Measurements from ENCODE around the gene PXDN.
"Not testable (repeated sequence)": the region's sequence is repeated elsewhere in the genome, so short reads cannot be mapped to it uniquely, and the experiment has no call there.

Gene PXDN

DNA sequence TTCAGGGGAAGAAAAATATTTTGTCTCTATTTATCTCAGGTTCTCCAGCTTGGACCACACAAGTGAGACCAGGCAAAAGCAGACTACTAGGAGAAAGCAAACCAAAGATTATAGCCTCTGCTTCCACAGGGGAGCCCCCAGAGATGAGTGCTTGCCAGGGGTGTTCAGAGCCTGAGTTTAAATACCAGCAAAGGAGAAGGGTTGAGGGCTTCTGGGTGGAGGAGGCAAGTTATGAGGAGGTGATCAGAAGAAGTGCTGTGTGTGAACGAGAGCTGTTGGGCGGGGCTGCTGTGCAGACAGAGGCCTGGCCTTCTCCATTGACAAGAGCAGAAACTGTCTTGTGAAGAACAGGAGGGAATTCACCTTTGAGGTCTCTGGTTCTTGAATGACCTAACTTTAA, 32.8 kb upstream of the PXDN start:
- DNase-seq (ENCODE audit: low read depth): no peak

DNA sequence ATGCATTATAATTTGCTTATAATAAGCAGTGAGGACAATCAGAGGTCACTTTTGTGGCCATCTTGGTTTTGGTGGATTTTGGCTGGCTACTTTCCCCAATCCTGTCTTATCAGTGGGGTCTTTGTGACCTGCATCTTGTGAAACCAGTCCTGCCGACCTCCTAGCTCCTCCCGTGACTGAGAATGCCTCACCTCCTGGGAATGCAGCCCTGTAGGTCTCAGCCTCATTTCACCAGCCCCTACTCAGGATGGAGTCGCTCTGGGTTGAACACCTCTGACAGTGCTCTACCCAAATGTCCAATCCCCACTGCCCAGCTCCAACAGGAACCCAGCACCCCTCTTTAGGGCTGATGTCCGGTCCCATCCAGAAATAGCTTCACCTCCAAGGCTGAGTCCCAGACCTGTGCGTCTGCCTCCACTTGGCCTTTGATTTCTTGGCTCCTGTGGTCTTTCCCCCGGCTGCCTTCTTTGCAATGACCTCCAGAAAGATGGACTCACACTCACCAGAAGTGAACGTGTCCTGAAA, 31.3 kb upstream of the PXDN start:
- no peak for DNase-seq (ENCODE audit: low read depth)

DNA sequence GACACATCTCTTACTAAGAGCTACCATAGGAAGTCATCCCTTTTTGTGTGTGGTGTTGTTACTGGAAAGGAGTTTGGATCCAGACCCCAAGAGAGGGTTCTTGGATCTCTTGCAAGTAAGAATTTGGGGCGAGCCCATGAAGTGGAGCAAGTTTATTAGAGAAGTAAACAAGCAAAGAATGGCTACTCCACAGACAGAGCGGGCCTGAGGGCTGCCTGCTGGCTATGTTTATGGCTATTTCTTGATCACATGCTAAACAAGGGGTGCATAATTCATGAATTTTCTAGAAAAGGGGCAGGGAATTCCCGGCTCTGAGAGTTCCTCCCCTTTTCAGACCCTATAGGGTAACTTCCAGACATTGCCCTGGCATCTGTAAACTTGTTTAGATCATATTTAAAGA, 30.6 kb upstream of the PXDN start:
- no peak for DNase-seq (ENCODE audit: low read depth)

DNA sequence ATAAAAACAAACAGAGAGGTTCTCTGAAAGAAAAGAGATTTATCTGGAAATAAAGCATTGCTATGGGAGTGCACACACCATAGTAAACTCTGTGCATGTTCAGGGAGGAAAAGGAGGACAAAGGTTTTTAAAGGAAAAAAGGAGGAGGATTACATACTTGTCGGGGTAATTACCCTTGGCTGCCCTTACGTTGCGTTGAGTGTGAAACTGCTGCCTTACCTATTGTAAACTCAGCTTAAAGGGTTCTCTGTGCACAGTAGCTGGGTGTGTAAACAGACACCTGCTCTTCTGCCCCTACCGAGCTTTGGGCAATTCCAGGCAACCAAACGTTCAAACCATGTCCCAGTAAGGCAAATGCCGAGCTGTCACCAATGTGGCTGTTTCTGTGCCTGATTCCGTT, 29.6 kb upstream of the PXDN start:
- DNase-seq (ENCODE audit: low read depth): no peak

DNA sequence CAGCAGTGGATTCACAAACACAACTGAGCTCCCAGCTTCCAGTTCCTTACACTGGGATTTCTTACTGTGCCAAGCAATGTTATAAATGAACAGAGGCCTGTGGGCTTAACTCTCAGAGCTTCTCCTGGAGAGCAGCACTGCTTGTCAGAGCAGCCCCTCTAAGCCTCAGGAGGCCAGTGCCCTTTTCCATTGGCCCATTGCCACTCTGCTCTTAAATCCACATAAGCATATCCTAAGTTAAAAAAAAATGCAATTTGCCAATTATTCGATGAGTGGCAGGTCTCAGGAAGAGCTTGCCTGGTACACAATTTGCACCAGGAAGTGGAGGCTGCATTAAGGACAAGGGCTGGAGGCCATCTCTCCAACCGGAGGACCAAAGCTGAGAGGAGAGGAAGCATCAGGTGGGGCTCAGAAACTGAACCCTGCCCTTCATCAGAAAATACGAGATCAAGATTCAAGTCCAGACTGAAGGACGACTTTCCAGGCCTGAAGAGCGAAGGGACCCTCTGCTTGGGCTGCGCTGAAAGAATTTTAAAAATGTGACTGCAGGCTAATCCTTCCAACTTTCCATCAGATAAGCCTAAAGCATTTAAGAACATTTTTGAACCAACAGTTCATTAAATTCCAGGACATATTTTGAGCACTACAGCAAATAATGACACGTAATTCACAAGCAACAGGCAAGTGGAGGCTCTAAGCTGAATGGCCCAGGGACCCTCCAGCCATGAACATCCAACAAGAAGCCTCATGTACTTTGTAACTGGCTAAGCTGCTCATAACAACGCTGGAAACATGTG, 28.4 kb upstream of the PXDN start:
- no peak for DNase-seq (ENCODE audit: low read depth)

DNA sequence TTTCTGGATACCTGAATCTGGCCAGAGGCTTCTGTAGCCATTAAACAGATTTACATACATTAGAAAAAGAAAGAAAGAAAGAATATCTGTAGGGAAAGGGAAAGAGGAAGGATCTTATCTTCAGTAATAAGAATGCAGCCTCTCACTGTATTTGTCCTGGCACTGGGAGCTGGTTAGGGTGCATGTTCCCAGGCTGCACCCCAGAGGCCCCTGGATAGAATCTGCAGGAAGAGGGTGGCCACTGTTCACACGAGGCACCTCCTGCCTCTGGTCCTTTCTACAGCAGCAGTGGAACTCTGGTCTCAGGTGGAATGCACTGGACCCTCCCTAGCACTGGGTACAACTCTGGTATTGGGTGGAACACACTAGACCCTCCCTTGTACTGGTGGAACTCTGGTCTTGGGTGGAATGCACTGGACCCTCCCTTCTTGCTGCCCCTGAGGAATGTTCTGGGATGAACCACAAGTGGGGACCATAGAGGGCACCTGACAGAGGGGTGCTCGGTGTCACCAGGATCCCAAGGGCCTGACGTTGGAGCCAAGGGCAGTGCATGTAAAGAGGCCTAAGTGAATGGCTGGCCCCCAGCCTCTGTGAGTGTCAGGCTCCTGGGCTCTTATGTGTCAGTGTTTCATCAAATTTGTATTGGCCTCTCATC, 27.4 kb upstream of the PXDN start:
- no peak for DNase-seq (ENCODE audit: low read depth)

DNA sequence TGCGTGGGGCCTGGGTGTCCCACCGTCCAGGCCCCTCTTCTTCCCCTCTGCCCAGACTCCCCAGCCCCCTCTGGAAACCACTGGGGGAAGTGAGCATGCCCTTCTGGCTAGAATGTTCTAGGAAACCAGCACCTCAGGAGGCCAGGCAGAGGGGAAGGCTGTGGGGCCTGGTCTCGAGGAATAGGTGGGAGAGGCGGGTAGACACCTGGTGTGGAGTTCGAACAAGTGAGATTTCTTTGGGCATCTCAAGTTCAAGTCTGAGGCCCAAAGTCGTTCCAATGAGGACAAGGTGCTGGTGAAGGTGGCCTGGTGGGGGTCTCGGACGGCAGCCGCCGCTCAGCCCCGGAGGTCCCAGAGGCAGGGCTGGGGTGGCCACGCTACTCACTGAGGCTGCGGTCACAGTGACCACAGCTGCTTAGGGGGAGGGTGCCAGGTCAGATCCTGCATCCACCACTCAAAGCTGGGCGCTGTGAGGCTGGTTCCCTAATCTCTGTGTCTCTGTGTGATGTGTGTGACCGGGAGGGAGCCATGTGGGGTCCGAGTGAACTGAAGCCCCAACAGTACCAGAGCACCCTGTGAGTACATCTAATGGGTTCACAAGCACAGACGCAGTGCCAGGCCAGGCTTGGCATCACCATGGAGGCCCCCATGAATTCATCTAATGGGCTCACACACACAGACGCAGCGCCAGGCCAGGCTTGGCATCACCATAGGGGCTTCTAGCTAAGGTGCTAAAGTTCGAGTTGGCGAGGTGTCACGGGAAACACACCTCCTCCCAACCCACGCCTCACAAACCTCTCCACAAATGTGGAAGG, 26.5 kb upstream of the PXDN start:
- DNase-seq (ENCODE audit: low read depth): no peak

DNA sequence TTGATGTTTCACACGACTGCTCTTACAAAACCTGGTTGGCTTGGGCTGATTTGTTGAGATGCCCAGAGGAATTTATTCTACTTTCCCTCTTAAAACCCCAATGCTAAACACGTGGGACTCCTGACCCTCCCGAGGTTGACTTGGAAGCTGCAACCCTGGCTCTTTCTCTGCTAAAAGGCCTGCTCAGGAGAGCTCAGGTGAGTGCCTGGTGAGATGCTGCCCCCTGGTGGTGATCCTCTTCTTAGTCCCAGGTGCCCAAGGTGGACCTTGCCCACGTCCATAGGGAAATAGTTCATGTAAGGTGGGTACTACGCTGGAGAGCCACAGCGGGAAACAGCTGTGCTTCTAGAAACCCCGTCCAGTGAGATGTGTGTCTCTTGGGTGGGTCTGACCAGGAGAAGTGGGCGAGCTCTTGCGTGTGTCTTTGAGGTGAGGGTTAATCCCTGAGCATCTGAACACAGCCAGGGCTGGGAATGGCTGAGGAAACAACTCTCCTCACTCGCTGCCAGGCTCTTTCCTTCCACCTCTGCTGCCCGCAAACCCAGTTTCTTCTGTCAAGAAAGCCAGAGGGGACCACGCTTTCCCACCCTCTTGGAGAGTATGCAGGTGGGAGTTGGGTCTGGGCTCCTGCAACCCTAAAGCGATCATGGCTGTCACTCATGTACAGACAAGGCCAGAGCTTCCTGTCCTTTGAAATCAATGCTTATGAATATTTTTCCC, 25.5 kb upstream of the PXDN start:
- peak; percentile 46 for DNase-seq (ENCODE audit: low read depth)

DNA sequence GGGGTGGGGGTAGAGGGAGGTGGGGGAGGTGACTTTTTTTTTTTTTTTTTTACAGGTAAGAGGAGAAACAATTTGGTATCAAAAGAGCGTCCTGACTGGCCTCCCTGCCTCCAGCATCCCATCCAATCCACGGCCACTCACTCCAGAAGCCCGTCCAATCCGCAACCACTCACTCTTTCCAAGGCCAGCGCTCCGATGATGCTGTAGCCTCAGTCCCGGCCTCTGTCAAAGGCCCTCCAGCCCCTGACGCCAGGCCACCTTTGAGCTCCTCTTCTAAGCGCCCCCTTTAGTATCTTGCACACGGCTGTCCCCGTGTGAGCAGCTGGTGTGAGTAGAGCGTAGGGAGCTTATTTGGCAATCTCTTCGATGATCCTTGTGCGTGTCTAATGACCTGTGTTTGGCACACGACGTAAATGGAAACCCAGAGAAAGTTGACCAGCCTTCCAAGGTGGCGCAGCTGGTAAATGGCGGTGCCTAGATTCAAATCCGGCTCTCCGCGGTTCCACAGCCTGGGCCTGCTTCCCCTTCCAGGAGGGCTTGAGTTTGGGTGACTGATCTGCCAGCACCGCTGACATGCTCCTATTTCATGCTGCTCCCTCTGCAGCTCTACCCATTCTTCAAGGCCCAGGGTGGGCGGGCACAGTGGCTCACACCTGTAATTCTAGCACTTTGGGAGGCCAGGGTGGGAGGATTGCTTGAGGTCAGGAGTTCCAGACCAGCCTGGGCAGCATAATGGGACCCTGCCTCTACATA, 23.8 kb upstream of the PXDN start:
- DNase-seq (ENCODE audit: low read depth): no peak

DNA sequence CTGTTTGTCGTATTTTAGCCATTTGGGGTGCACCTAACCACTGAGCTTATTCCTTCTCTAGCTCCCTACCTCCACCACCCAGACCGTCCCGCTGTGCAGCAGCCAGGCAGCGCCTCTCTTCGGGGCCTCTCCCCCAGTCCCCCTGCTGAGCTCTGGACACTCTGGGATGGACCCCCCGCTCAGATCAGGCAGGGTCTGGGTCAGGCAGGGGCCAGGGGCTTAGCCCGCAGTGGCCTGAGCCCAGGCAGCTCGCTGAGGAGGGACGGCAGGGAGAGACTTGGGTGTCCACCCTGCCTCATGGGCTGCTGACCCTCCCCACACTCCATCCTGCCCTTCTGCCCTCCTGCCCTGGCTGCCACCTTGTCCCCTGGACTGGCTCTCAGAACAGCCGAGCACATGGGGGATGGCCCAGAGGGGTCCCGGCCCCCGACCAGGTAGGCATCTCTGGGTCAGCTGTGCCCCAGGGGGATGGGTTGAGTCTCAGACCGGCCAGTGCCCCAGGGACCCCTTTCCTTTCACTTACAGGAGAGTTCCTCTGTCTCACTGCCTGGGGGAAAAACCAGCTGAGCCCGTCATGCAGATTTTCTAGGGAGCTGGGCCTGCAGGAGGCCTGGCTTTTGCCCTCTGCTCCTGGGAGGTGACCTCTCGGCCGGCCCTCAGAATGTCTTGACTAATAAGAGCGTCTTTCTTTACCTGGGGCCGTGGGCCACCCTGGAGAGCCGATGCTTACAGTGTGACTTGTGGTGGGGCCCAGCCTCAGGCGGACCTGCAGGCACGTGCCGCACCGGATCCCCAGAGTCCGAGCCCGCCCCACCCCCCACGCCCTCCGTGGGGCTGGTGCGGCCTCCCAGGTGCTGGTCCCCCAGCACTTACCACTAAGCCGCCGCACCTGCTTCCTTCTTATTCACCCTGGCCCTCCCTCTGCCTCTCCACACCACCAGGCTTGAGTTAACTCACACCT, 22.8 kb upstream of the PXDN start:
- no peak for DNase-seq (ENCODE audit: low read depth)

DNA sequence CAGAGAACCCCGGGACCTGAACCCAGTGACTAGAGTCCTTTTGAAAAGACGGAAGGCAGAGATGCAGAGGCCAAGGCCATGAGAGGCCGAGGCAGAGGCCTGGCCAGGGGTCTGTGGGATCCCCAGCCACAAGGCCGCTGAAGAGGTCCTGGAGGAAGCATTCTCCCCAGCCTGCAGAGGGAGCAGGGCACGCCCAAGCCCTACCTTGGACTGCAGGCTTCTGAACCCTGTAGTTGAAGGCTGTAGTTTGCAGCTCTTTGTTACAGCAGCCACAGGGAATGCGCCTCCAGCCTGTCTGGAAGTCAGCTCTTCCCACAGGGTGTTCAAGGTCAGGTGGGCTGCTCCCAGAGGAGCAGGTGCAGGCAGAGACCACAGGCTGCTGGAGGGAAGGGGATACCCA, 22.1 kb upstream of the PXDN start:
- DNase-seq (ENCODE audit: low read depth): no peak

DNA sequence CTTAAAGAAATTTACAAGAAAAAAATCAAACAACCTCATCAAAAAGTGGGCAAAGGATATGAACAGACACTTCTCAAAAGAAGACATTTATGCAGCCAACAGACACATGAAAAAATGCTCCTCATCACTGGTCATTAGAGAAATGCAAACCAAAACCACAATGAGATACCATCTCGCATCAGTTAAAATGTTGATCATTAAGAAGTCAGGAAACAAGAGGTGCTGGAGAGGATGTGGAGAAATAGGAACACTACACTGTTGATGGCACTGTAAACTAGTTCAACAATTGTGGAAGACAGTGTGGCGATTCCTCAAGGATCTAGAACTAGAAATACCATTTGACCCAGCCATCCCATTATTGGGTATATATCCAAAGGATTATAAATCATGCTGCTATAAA, 20.9 kb upstream of the PXDN start:
- DNase-seq (ENCODE audit: low read depth): not testable (repeated sequence)

DNA sequence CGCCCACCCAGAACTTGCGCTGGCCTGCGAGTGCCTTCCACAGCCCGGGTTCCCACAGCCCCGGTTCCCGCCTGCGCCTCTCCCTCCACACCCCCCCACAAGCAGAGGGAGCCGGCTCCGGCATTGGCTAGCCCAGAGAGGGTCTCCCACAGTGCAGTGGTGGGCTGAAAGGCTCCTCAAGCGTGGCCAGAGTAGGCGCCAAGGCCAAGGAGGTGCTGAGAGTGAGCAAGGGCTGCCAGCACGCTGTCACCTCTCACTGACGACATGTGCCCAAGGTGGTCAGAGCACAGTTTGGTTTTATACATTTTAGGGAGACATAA, 15.3 kb upstream of the PXDN start:
- no peak for DNase-seq (ENCODE audit: low read depth)

DNA sequence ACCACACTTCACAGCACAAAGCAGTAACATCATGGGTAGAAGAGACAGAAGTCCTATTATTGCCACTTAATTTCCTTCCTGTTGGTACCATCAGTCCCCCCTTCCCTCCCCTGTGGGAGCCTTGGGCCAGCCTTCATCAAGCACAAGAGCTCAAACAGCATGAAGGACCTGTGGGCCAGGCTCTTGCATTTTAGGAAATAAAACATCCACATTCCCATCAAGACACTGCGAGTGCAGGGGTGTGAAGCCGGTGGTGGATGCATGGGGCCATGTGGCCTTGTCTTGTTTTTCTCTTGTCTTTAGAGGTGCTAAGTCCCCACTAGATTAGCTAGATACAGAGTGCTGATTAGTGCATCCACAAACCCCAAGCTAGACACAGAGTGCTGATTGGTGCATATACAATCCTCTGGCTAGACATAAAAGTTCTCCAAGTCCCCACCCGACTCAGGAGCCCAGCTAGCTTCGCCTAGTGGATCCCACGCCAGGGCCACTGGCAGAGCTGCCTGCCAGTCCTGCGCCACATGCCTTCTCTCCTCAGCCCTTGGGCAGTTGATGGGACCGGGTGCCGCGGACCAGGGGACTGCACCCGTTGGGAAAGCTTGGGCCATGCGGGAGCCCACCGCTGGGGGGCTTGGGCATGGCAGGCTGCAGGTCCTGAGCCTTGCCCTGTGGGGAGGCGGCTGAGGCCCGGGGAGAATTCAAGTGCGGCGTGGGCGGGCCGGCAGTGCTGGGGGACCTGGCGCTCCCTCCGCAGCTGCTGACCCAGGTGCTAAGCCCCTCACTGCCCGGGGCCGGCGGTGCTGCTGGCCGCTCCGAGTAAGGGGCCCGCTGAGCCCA, 14.7 kb upstream of the PXDN start:
- no peak for DNase-seq (ENCODE audit: low read depth)

DNA sequence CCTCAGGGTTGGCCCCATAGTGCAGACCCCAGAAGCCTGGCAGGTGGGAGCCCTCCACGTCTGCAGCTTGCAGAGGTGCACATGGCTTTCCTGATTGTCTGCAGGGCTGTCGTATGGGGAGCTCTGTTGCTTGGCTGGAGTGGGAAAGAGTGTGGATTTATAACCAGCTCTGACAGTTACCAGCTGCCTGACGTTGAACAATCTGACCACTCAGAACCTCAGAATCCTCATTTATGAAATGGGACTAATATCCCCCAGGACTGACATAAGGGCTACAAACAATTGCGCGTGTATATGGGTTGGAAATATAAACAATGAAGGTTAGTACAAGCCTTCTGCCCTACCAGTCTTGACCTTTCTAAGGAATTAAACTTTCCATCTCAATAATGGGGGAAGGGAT, 13.9 kb upstream of the PXDN start:
- no peak for DNase-seq (ENCODE audit: low read depth)

DNA sequence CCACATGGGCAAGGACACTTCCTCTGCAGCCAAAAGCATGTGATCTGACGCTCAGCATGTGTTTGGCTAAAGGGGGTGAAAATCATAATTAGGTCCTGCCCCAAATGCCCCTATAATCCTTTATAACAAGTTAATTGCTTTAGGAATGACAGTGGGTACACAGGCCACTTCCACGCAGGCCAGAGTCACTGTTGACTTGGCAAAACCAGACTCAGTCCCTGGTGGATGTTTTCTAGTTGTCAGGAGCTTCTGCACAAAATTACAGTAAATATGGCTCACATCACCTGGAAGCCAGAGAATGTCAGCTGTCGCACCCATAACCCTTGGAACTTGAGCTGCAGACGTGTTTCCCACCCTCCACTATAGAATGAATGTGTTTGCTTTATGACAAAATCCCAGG, 13.3 kb upstream of the PXDN start:
- no peak for DNase-seq (ENCODE audit: low read depth)

DNA sequence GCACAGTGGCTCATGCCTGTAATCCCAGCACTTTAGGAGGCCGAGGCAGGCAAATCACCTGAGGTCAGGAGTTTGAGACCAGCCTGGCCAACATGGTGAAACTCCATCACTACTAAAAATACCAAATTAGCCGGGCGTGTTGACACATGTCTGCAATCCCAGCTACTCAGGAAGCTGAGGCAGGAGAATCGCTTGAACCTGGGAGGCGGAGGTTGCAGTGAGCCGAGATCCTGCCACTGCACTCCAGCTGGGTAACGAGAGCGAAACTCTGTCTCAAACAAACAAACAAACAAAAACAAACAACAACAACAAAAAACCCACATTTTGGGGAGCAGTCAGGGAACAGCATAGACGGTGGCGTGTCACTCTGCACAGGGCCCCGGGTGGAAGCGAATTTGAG, 12.8 kb upstream of the PXDN start:
- DNase-seq (ENCODE audit: low read depth): not testable (repeated sequence)

DNA sequence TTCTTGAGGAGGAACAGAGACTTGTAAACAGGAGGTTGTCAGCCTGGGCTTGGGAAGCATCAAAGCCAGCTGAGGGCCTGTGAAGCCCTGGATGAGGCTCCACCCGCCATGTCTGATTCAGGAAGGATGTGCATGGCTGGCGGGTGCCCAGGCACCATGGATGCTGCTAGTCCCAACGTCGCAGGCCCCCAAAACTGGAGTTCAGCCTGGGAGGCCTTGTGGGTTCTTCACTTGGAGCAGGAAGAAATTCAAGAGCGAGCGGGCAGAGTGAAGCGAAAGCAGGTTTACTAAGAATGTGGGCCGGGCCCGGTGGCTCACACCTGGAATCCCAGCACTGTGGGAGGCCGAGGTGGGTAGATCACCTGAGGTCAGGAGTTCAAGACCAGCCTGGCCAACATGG, 12.1 kb upstream of the PXDN start:
- DNase-seq (ENCODE audit: low read depth): no peak

DNA sequence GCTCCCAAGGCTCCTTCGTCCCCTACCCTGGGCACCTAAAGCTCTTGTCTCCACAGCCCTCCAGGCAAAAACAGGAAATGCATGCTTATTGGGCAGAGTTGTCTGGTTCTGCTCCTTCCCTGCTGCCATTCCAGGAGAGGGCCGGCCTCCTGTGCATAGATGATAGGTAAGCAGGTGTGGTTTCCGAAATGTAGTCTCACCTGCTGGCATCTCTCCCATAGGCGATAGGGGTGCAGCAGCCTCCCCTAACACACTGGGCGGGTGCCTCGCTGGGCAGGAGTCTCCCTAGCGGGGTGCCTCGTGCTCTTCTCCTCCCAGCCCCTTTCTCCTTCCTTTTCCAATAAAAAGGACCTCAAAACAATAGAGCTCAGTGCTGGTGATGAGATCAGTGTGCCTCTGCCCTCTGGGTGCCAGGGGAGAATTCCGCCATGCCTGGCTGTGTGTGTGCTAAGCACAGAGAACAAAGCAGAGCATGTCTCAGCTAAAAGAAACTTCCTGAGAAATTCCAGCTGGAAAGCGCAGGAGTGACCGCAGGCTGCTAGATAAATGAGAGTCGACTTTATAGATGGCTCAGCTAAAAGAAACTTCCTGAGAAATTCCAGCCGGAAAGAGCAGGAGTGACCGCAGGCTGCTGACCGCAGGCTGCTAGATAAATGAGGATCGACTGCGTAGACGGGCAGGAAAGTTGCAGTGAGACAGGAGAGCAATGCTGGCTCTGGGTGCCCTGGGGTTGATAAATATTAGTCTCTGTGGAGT, 11.3 kb upstream of the PXDN start:
- no peak for DNase-seq (ENCODE audit: low read depth)

Measured in activated T-cell treated with anti-CD3 and anti-CD28 coated beads for 48 hours (primary cell).